Adrenal gland (tissue), 5 donors: Measurements from ENCODE around the gene CARD8.

ENCODE experiments used
- POLR2A ChIP-seq, 2 donors: fragments of 450-650 bp; IDR thresholded peaks; one replicate each; pipeline ENCODE4 v1.6.1; 2017; ENCODE audit warnings: antibody characterized with exemption in 2 of 2, mild to moderate bottlenecking in 2 of 2, moderate library complexity in 1 of 2
- TF ChIP-seq, protein P1 (sequence below), 6 experiments: fragments of 450-650 bp in 4 of 6; fragments of 200-600 bp in 2 of 6; sonication (generic) in 1 of 6; IDR thresholded peaks; 1 replicate in 5 of 6; 2 replicates in 1 of 6; pipeline versions ENCODE4 v1.5.1 to v1.8.0; 2016 to 2021; ENCODE audit warnings: antibody characterized with exemption in 6 of 6, mild to moderate bottlenecking in 2 of 6, moderate library complexity in 1 of 6
- donor health status: DM: no; HTN: no; CAD: no.

DNA sequence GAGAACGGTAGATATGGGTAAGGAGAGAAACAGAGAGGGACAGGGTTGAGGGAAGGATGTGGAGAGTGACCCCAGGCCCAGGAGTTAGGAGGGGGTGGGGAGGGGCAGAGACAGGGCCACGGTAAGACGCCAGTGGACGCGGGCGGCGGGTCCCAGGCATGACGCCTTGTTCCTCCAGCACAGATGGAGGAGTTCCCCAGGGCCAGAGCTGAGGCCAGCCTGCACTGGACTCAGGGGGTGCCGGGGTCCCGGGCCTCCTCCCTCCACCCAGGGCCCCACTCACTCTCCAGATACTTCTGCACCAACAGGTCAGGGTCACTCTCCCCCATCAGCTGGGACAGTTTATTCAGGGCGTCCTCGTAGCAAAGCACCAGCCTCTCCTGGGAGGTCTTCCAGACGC is 47.7 kb upstream of the CARD8 start:
- no peak for TF ChIP-seq POLR2A (IDR thresholded peaks at IDR 0.05)
- TF ChIP-seq, protein P1, sequence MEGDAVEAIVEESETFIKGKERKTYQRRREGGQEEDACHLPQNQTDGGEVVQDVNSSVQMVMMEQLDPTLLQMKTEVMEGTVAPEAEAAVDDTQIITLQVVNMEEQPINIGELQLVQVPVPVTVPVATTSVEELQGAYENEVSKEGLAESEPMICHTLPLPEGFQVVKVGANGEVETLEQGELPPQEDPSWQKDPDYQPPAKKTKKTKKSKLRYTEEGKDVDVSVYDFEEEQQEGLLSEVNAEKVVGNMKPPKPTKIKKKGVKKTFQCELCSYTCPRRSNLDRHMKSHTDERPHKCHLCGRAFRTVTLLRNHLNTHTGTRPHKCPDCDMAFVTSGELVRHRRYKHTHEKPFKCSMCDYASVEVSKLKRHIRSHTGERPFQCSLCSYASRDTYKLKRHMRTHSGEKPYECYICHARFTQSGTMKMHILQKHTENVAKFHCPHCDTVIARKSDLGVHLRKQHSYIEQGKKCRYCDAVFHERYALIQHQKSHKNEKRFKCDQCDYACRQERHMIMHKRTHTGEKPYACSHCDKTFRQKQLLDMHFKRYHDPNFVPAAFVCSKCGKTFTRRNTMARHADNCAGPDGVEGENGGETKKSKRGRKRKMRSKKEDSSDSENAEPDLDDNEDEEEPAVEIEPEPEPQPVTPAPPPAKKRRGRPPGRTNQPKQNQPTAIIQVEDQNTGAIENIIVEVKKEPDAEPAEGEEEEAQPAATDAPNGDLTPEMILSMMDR (IDR thresholded peaks at IDR 0.05) = no peak
